ENCODE results near the gene KDM5C. TPM values are rescaled to one million over a fixed set of nuclear protein-coding genes. Genes with fewer than 3 reads are reported as not detected.
A peak's percentile ranks its signal among the peaks of the same experiment; 100 is the strongest.

KDM5C gene
- total and polyA plus RNA-seq, 9 of the 15 experiments (the other 6 are each of a cell fraction or from before 2014, with no cell fraction given): 0.62 to 136 (median 52.4) TPM

- H3K9me1 ChIP-seq (ENCODE audit: control insufficient read depth, insufficient read depth, low read length): no peaks in the 10 kb centered on the region
- DNase-seq (ENCODE audit: extremely low read depth in 1 of 4, low spot score in 3 of 4) (no peak), FAIRE-seq (no peak), ATAC-seq (no peak)
- in situ Hi-C loops (cut with MboI) (no loop called here), intact Hi-C loops (cut with micrococcal nuclease) (loop anchor here (10.0 kb wide), 1 partner anchor 152 kb away; no protein-coding TSS in a partner anchor)
- H3K9ac ChIP-seq (ENCODE audit: insufficient read depth in 1 of 2, low read depth in 2 of 2, low read length in 2 of 2): no peak overlapping the region
- peaks cover 21% of the 10 kb centered on the region for H4K20me1 ChIP-seq (replicated peaks; ENCODE audit: control insufficient read depth, insufficient read depth, low read length)
- H3K4me2 ChIP-seq (ENCODE audit: insufficient read depth, low read length): no peak overlapping the region
- peaks cover 29% of the 10 kb centered on the region for H3K79me2 ChIP-seq (ENCODE audit: control insufficient read depth, insufficient read depth, low read length)
- peaks cover 19 to 24% of the 10 kb centered on the region in 2 experiments; a peak in 4 of 5 replicates for H3K4me1 ChIP-seq (replicated peaks in 1 of 2; ENCODE audit: control insufficient read depth in 2 of 2, insufficient read depth in 2 of 2, low read length in 2 of 2)
- no TSS peak for BruUV-seq (replicated peaks)
- no peak overlapping the region for H3K27ac ChIP-seq (ENCODE audit: extremely low read depth, low read depth, low read length)
- 42% methylated on average over 3 of the region's 7 CpGs for WGBS (ENCODE audit: insufficient coverage, low coverage, missing lambda C conversion rate)
- no peak overlapping the region for H3K4me3 ChIP-seq
- H3K27me3 ChIP-seq (ENCODE audit: control insufficient read depth in 2 of 2, insufficient read depth in 2 of 2, low read length in 2 of 2): no peaks in the 10 kb centered on the region
- no peak for TF ChIP-seq GABPB1 (CRISPR knock-in tag; IDR thresholded peaks at IDR 0.05)
- TF ChIP-seq ZNF316 (IDR thresholded peaks at IDR 0.05): peak; percentile 59; the same call in 1 of the 2 replicates
- no peak for TF ChIP-seq AFF4 (CRISPR knock-in tag; IDR thresholded peaks at IDR 0.05)
- TF ChIP-seq ZNF444 (CRISPR knock-in tag; IDR thresholded peaks at IDR 0.05): no peak
- no peak for TF ChIP-seq TAF7 (tag; IDR thresholded peaks at IDR 0.05)
- peak; percentile 22; the same call in 1 of the 2 replicates for TF ChIP-seq C11orf30 (IDR thresholded peaks at IDR 0.05; ENCODE audit: low read depth)
- TF ChIP-seq ZNF717 (CRISPR knock-in tag; IDR thresholded peaks at IDR 0.05): no peak
- TF ChIP-seq ETV5 (CRISPR knock-in tag; IDR thresholded peaks at IDR 0.05; ENCODE audit: low read depth): no peak
- TF ChIP-seq ZC3H11A (IDR thresholded peaks at IDR 0.05; ENCODE audit: low read depth, low read length): no peak
- no peaks in the 10 kb centered on the region for H3K9me3 ChIP-seq (replicated peaks; ENCODE audit: control insufficient read depth, insufficient read depth, low read depth, low read length)
- peak overlapping the region; percentile 4; the same call in 1 of the 2 replicates for H2AFZ ChIP-seq (ENCODE audit: low read depth, low read length)
- ChIA-PET POLR2A (interaction anchor here (1.1 kb wide), 1 partner anchor 26 kb away, joined by 4 read pairs; no protein-coding TSS in a partner anchor), CTCF (ENCODE audit: low intra/inter-chr PET ratio) (no interaction called here)
- peaks cover 16% of the 10 kb centered on the region; the same call in 2 of the 3 replicates for H3K36me3 ChIP-seq (ENCODE audit: control insufficient read depth, insufficient read depth, low read length)
These were observed 2.3 kb upstream of the KDM5C start for GRCh38 chrX:53227224-53227765.
